OCI-LY3 (cell line): Measurements from ENCODE around the gene SOS2.
A peak's percentile ranks its signal among the peaks of the same experiment; 100 is the strongest.

Experiments
- H2AFZ ChIP-seq: fragments of 200-600, 300-600 bp; shearing (Covaris generic); 2 replicates; pipeline ENCODE4 v1.6.0; 2014; ENCODE audit warnings: antibody characterized with exemption, low read depth, low read length
- H3K27ac ChIP-seq: fragments of 200-600, 300-600 bp; sonication (generic); 2 replicates; pipeline ENCODE4 v1.5.1; 2014; ENCODE audit warnings: mild to moderate bottlenecking, low read length, moderate library complexity, mixed read lengths
- H3K27me3 ChIP-seq: fragments of 200-600, 300-600 bp; sonication (generic); 2 replicates; pipeline ENCODE4 v1.6.1; 2014; ENCODE audit warnings: low read depth, low read length, mixed read lengths
- H3K36me3 ChIP-seq: fragments of 200-600, 300-600 bp; sonication (generic); replicated peaks from 2 replicates; pipeline ENCODE3; 2014; ENCODE audit warnings: low read depth, low read length, mixed read lengths
- H3K4me1 ChIP-seq: fragments of 300-600, 200-600 bp; sonication (generic); 2 replicates; pipeline ENCODE4 v1.6.1; 2014; ENCODE audit warnings: low read length, mixed read lengths
- H3K4me2 ChIP-seq: fragments of 200-600, 300-600 bp; sonication (generic); 2 replicates; pipeline ENCODE4 v1.6.1; 2014; ENCODE audit warnings: low read length, mixed read lengths
- H3K4me3 ChIP-seq: fragments of 300-600, 200-600 bp; sonication (generic); 2 replicates; pipeline ENCODE4 v1.5.1; 2014; ENCODE audit warnings: antibody characterized with exemption, mild to moderate bottlenecking, low read length, moderate library complexity
- H3K79me2 ChIP-seq: fragments of 300-600, 200-600 bp; shearing (Covaris generic); 2 replicates; pipeline ENCODE4 v1.6.1; 2014; ENCODE audit warnings: mild to moderate bottlenecking, low read length, mixed read lengths
- H3K9ac ChIP-seq: fragments of 300-600, 200-600 bp; shearing (Covaris generic); 2 replicates; pipeline ENCODE4 v1.6.0; 2014; ENCODE audit warnings: mild to moderate bottlenecking, low read length, moderate library complexity
- H3K9me3 ChIP-seq: fragments of 200-600, 300-600 bp; shearing (Covaris generic); 2 replicates; pipeline ENCODE4 v1.6.1; 2014; ENCODE audit warnings: low read length, mixed read lengths; ENCODE audit not compliant: insufficient read depth
- H4K20me1 ChIP-seq: fragments of 200-600, 300-600 bp; sonication (generic); 2 replicates; pipeline ENCODE4 v1.6.1; 2016; ENCODE audit warnings: low read length, mixed read lengths; ENCODE audit not compliant: insufficient read depth
- CTCF ChIP-seq: fragments of 200-600, 300-600 bp; sonication (generic); IDR thresholded peaks from 2 replicates; pipeline ENCODE4 v1.5.1; 2014; ENCODE audit warnings: antibody characterized with exemption, low read length, low read depth
- EZH2phosphoT487 ChIP-seq: fragments of 200-600 bp; shearing (Covaris generic); IDR thresholded peaks from 2 replicates; pipeline ENCODE4 v1.6.1; 2018; ENCODE audit warnings: antibody characterized with exemption, mixed run types, low read depth

SOS2 gene

GRCh38 chr14:50116181-50116956 lies 115.0 kb downstream of the SOS2 start, which contains the start of gene VCPKMT:
VCPKMT (minus strand) TSS chr14:50116572; CDS start chr14:50116552, 20 bp downstream.
- Histone ChIP-seq H3K79me2 (peaks cover 42% of the 10 kb centered on the region), H3K4me3 (peak within 1 kb of the TSS; percentile 85)

GRCh38 chr14:50113381-50114035 lies 117.9 kb downstream of the SOS2 start:
- peak overlapping the region; percentile 36; the same call in 1 of the 2 replicates for H3K9ac ChIP-seq
- H4K20me1 ChIP-seq: no peaks in the 10 kb centered on the region
- H3K4me3 ChIP-seq: peak overlapping the region; percentile 21; the same call in 1 of the 2 replicates
- no peak overlapping the region for H2AFZ ChIP-seq
- no peaks in the 10 kb centered on the region for H3K9me3 ChIP-seq
- peak overlapping the region; percentile 80 for H3K27ac ChIP-seq
- TF ChIP-seq CTCF (no peak), EZH2phosphoT487 (no peak)
- peaks cover 32% of the 10 kb centered on the region for H3K4me1 ChIP-seq
- no peaks in the 10 kb centered on the region for H3K27me3 ChIP-seq
- H3K4me2 ChIP-seq: peak overlapping the region; percentile 48
- H3K79me2 ChIP-seq: peaks cover 52% of the 10 kb centered on the region
- H3K36me3 ChIP-seq: peaks cover 43% of the 10 kb centered on the region

More at GRCh38 chr14:50116181-50116956, 115.0 kb downstream of the SOS2 start, which contains the start of gene VCPKMT:
- H3K9ac ChIP-seq: peak within 1 kb of the TSS; percentile 80
- TF ChIP-seq EZH2phosphoT487 (no peak), CTCF (no peak)
- no peaks in the 10 kb centered on the region for H4K20me1 ChIP-seq
- no peaks in the 10 kb centered on the region for H3K9me3 ChIP-seq
- H3K4me1 ChIP-seq: peaks cover 32% of the 10 kb centered on the region
- H3K27me3 ChIP-seq: no peaks in the 10 kb centered on the region
- H2AFZ ChIP-seq: peak within 1 kb of the TSS; percentile 80
- peak within 1 kb of the TSS; percentile 68 for H3K27ac ChIP-seq
- peak within 1 kb of the TSS; percentile 89 for H3K4me2 ChIP-seq
- H3K36me3 ChIP-seq: peaks cover 20% of the 10 kb centered on the region

GRCh38 chr14:50110323-50111037 lies 120.9 kb downstream of the SOS2 start:
- H4K20me1 ChIP-seq: no peaks in the 10 kb centered on the region
- H3K9me3 ChIP-seq: no peaks in the 10 kb centered on the region
- no peak overlapping the region for H2AFZ ChIP-seq
- H3K4me1 ChIP-seq: peaks cover 26% of the 10 kb centered on the region
- no peak overlapping the region for H3K4me2 ChIP-seq
- TF ChIP-seq CTCF: no peak
- TF ChIP-seq EZH2phosphoT487: no peak
- H3K27me3 ChIP-seq: no peaks in the 10 kb centered on the region
- no peak overlapping the region for H3K4me3 ChIP-seq
- H3K36me3 ChIP-seq: peaks cover 50% of the 10 kb centered on the region
- H3K9ac ChIP-seq: no peak overlapping the region
- no peak overlapping the region for H3K27ac ChIP-seq
- H3K79me2 ChIP-seq: peaks cover 42% of the 10 kb centered on the region
